Measurements from ENCODE around the gene CLDN6.
"Not testable (repeated sequence)": the region's sequence is repeated elsewhere in the genome, so short reads cannot be mapped to it uniquely, and the experiment has no call there.

Gene CLDN6

GRCh38 chr16:3057181-3058138 lies 39.5 kb upstream of the CLDN6 start:
- no peak for TF ChIP-seq JUND (IDR thresholded peaks at IDR 0.05; ENCODE audit: low read depth)
- in situ Hi-C loops (cut with HindIII; ENCODE audit: low pct_unique_long_range_greater_than_20kb, low sequenced_read_pairs): no loop called here
- DNase-seq (ENCODE audit: low read depth in 1 of 2, low spot score in 1 of 2): no peak

- no peak for DNase-seq (ENCODE audit: low read depth in 1 of 2, low spot score in 1 of 2)
- TF ChIP-seq JUND (IDR thresholded peaks at IDR 0.05; ENCODE audit: low read depth): no peak
- in situ Hi-C loops (cut with HindIII; ENCODE audit: low pct_unique_long_range_greater_than_20kb, low sequenced_read_pairs): no loop called here
These were observed 38.6 kb upstream of the CLDN6 start for GRCh38 chr16:3056336-3057180.

GRCh38 chr16:3055734-3056115 lies 37.7 kb upstream of the CLDN6 start:
- in situ Hi-C loops (cut with HindIII; ENCODE audit: low pct_unique_long_range_greater_than_20kb, low sequenced_read_pairs): not testable (repeated sequence)

DNA sequence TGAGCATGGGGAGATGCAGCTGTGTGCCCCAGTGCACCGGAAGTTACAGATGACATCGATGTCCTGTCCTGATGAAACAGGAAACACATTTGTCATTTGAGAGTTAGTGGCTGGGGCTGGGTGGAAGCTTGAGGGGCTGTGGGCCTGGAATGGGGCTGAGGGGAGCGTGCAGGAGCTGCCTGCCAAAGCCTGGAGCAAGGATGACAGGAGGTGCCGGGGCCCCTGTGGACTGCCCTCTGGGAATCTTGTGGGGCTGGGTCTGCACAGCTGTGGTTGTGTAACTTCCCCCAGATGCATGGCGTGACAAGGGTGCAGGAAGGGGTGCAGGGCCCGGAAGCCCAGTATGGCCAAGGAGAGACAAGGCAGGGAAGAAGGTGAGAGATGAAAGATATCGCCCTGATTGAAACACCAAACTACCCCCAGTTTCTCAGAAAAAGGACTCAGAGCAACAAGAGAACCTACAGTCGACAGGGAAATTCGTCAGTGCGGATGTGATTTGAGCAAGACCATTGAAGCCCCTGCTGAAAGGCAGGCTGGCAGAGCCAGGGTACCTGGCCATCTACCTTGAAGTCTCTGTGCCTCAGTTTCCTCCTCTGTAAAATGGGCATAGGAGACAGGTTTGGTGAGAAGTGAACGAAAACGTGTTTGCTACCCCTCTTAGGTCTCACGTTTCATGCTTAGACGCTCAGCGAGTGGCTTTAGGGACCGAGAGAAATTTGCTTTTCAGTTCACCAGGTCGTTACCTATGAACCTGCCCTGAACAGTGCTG lies 37.2 kb upstream of the CLDN6 start:
- no peak for DNase-seq (ENCODE audit: low read depth in 1 of 2, low spot score in 1 of 2)
- in situ Hi-C loops (cut with HindIII; ENCODE audit: low pct_unique_long_range_greater_than_20kb, low sequenced_read_pairs): no loop called here
- TF ChIP-seq JUND (IDR thresholded peaks at IDR 0.05; ENCODE audit: low read depth): no peak

More at GRCh38 chr16:3055734-3056115, 37.7 kb upstream of the CLDN6 start:
- DNase-seq (ENCODE audit: low read depth in 1 of 2, low spot score in 1 of 2): not testable (repeated sequence)

- in situ Hi-C loops (cut with HindIII; ENCODE audit: low pct_unique_long_range_greater_than_20kb, low sequenced_read_pairs): not testable (repeated sequence)
These were observed 35.3 kb upstream of the CLDN6 start for GRCh38 chr16:3053330-3053710.

GRCh38 chr16:3052571-3053329 lies 34.8 kb upstream of the CLDN6 start:
- DNase-seq (ENCODE audit: low read depth in 1 of 2, low spot score in 1 of 2); in situ Hi-C loops (cut with HindIII; ENCODE audit: low pct_unique_long_range_greater_than_20kb, low sequenced_read_pairs): not testable (repeated sequence)

More at GRCh38 chr16:3053330-3053710, 35.3 kb upstream of the CLDN6 start:
- not testable (repeated sequence) for DNase-seq (ENCODE audit: low read depth in 1 of 2, low spot score in 1 of 2)

GRCh38 chr16:3051494-3051893 lies 33.5 kb upstream of the CLDN6 start:
- no peak for TF ChIP-seq JUND (IDR thresholded peaks at IDR 0.05; ENCODE audit: low read depth)
- no peak for DNase-seq (ENCODE audit: low read depth in 1 of 2, low spot score in 1 of 2)
- in situ Hi-C loops (cut with HindIII; ENCODE audit: low pct_unique_long_range_greater_than_20kb, low sequenced_read_pairs): no loop called here

DNA sequence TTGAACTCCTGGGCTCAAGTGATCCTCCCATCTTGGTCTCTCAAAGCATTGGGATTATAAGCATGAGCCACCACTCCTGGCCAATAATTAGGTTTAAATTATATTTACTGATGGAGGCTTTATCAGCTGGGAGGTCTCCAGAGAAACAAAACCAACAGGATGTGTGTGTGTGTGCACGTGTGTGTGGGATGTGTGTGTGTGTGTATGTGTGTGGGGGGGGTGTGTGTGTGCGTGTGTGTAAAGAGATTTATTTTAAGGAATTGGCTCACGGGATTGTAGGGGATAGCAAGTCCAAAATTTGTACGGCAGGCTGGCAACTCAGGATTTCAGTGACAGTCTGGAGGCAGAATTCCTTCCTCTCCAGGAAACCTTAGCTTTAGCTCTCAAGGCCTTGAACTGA lies 33.0 kb upstream of the CLDN6 start:
- TF ChIP-seq JUND (IDR thresholded peaks at IDR 0.05; ENCODE audit: low read depth): no peak
- DNase-seq (ENCODE audit: low read depth in 1 of 2, low spot score in 1 of 2): no peak
- in situ Hi-C loops (cut with HindIII; ENCODE audit: low pct_unique_long_range_greater_than_20kb, low sequenced_read_pairs): no loop called here

DNA sequence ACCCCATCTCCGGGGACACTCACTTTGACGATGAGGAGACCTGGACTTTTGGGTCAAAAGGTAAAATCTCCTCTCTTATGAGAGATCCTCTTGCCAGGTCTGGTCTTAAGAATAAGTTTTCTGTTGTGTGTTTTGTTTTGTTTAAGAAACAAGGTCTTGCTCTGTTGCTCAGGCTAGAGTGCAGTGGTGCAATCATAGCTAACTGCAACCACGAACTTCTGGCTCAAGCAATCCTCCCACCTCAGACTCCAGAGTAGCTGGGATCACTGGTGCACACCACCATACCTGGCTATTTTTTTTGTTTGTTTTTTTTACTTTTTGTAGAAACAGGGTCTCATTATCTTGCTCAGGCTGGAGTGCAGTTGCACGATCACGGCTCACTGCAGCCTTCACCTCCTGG lies 32.5 kb upstream of the CLDN6 start:
- no peak for TF ChIP-seq JUND (IDR thresholded peaks at IDR 0.05; ENCODE audit: low read depth)
- no peak for DNase-seq (ENCODE audit: low read depth in 1 of 2, low spot score in 1 of 2)
- in situ Hi-C loops (cut with HindIII; ENCODE audit: low pct_unique_long_range_greater_than_20kb, low sequenced_read_pairs): no loop called here

DNA sequence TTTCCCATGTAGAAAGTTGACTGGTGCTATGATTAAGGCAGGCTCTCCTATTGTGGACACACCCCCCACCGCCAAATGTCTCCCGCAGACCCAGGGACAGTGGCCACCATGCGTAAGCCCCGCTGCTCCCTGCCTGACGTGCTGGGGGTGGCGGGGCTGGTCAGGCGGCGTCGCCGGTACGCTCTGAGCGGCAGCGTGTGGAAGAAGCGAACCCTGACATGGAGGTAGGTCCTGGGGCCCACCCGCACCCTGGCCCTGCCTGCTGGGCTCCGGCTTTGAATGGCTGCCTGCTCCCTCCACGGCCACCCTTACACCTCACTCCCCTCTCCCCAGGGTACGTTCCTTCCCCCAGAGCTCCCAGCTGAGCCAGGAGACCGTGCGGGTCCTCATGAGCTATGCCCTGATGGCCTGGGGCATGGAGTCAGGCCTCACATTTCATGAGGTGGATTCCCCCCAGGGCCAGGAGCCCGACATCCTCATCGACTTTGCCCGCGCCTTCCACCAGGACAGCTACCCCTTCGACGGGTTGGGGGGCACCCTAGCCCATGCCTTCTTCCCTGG lies 32.0 kb upstream of the CLDN6 start:
- in situ Hi-C loops (cut with HindIII; ENCODE audit: low pct_unique_long_range_greater_than_20kb, low sequenced_read_pairs): no loop called here
- no peak for DNase-seq (ENCODE audit: low read depth in 1 of 2, low spot score in 1 of 2)
- no peak for TF ChIP-seq JUND (IDR thresholded peaks at IDR 0.05; ENCODE audit: low read depth)

DNA sequence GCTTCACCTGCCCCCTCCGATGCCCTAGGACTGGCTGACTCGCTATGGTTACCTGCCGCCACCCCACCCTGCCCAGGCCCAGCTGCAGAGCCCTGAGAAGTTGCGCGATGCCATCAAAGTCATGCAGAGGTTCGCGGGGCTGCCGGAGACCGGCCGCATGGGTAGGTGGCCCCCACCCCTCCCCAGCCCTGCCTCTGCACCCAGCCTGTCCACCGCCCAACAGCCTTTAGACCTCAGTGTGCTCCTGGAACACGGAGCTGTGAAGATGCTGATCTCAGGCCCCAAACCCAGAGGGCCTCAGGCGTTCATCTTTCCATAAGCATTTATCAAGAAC lies 29.4 kb upstream of the CLDN6 start:
- TF ChIP-seq JUND (IDR thresholded peaks at IDR 0.05; ENCODE audit: low read depth): no peak
- in situ Hi-C loops (cut with HindIII; ENCODE audit: low pct_unique_long_range_greater_than_20kb, low sequenced_read_pairs): no loop called here
- DNase-seq (ENCODE audit: low read depth in 1 of 2, low spot score in 1 of 2): no peak

All from T47D (cell line).